Islet of Langerhans (tissue), 1 donor: ENCODE data around the gene UBALD1.
"Not testable (repeated sequence)": the region's sequence is repeated elsewhere in the genome, so short reads cannot be mapped to it uniquely, and the experiment has no call there.

ENCODE experiments used
- FAIRE-seq: peaks from one replicate; lab custom pipeline; 2011; peaks lifted over from hg19 to GRCh38; lab: Jason Lieb, UNC

Gene UBALD1

GRCh38 chr16:4614571-4615383 lies at the start of gene UBALD1:
Gene UBALD1, minus strand, starts transcription at chr16:4614888. Its CDS starts 91 bp downstream, at chr16:4614797.
- no peak for FAIRE-seq

DNA sequence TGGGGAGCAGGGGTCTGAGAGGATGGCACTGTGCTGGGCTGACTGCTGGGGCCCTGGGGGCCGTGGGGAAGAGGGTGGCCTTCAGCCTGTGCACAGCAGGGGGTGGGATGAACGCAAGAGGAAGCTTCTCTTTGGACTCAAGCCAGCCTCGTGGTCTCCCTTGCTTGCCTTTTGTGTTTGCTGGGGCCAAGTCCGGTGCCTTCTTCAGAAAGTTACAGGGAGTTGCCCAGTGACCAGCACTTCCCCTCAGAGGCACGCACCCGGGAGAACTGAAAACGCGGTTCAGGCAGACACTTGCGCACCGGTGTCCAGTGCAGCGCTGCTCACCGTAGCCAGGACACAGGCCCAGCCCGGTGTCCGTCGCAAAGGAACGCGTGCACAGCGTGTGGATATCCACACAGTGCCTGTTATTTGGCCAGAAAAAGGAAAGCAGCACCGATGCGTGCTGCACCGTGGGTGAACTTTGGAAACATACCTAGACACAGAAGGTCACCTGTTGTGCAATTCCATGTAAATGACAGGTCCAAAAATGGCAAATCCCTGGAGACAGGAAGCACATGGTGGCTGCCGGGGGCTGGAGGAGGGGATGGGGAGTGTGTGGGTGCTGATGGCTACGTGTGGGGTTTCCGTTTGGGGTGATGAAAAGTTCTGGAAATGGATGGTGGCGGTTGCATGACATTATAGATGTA lies 49.2 kb upstream of the UBALD1 start:
- no peak for FAIRE-seq

DNA sequence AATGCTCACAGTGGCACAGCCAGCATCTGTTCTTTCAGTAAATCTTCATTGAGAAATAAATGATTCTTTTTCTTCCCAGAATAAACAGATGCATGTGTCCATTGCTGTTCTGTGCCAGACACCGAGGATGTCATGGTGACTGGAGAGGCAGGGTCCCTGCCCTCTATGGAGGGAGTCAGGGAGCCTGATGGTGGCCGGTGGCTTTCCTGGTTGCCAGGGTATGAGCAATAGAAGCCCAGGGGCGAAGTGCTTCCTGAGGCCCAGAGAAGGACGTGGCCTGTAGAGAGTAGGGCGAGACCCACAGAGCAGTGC lies 48.7 kb upstream of the UBALD1 start:
- FAIRE-seq = no peak

DNA sequence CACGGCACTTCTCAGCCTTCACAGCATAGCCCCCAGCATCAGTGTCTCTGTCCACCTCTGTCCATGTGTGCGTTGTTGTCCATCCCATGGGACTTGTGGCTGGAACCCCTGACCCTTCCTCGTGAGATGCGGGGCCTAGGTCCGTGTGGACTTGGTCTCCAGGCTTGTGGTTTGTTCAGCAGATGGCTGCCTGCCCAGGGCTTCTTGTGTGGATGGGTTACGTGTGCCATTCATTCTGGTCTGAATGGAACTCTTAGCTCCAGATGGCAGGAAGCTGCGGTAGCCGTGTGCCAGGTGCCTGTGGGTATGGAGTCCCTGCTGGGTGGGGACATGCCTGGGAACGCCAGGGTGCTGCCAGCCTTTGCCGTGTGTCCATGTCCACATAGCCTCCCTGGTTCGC lies 47.0 kb upstream of the UBALD1 start:
- FAIRE-seq = no peak

DNA sequence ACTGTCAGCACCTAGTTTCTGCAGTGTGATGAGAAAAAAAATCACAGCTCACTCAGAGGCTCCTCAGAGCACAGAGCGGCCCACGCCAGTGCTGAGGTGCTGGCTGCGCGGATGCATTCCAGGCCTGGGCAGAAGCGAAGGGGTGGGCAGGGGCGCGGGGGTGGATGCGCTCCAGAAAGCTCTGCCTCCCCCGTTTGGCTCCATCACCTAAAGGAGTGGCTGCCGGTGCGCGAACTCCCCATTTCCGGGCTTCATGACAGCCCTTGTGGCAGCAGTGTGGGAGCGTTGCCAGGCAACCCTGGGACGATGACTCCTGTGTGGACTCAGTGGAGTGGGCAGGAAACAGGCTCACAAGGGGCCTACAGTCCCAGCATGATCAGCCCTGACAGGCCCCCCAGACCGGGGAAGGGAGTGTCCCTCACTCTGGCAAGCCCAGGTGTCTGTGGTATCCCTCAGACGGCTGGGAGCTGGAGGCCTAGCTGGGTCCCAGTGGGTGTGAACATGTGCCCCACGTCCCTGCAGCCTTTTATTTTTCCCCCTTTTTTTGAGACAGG lies 45.8 kb upstream of the UBALD1 start:
- FAIRE-seq = no peak

DNA sequence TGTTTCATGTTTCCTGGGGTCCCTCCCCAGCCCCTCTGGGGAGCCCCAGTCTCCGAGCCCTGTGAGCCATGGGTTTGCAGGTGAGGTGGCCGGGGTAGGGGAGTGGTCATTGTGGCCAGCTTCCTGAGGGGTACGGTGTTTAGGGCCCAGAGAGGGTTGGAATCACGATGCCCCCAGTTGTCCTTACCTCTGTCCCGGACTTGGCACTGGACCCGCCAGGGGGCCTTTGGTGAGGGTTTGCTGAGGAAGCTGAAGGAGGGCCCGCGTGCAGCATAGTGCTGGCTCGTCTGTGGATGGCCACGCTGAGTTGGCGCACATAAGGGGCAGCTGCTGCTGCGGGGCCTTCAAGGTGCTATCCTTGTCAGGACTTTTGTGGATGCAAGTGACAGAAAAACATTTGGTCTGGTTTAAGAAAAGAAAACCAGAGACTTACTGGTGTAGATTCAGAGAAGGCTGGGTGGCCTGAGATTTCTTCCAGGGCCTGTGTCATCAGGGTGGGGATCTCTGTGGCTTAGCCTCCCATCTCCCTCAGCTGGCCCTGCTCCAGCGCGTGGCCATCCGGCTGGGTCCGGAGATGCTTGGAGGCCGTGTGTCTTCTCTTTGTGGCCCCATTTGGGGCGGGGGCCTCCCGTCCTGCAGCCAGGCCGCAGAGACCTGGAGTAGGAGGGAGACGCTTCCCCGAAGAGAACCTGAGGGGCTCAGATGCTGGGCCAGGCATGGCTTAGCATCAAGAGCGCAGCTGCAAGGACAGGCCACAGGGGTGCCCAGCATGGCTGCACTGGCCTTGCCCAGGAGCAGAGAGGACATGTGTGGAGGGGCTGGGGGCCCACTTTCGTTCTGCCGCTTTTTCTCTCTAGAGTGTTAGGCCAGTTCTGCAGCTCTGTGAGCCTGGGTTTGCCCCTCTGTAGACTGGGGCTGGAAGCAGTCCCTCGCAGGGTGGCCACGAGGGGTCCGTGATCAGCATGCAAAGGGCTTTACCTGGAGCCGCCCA lies 45.0 kb upstream of the UBALD1 start:
- FAIRE-seq = no peak

DNA sequence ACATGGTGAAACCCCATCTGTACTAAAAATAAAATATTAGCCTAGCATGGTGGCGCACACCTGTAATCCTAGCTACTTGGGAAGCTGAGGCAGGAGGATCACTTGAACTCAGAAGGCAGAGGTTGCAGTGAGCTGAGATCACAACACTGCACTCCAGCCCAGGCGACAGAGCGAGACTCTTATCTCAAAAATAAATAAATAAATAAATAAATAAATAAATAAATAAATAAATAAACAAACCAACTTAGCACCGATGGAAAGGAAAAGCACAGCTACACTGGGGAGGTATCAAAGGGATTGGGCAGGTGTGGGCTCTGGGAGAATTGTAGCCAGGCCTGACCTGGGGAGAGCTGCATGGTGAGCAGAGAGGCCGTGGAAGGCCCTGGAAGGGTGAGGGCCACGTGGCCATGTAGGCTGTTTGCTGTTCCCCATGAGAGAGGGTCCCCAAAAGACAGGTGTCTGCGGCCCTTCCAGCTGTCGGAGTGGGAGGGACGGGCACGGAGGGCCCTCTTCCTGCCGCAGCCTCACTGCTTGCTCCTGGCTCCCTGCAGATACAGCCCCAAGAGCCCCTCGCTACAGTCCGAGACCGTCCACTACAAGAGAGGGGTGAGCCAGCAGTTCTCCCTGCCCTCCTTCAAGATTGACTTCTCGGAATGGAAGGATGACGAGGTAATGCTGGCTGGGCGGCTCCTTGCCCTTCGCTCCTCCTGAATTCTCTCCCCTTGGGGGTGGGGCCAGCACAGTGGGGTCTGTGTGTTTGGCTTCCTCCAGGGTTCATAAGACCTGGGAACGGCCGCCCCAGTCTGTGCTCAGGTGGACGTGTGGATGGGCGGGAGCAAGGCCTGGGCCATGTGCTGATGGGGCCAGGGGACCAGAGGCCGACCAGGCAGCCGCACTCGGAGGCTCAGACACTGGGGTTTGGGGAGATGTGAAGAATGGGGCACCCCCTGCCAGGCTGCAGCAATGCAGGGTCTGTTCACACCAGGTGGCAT lies 42.3 kb upstream of the UBALD1 start:
- no peak for FAIRE-seq

- FAIRE-seq = no peak
Observed at GRCh38 chr16:4656221-4656620, 41.5 kb upstream of the UBALD1 start.

- no peak for FAIRE-seq
Observed at GRCh38 chr16:4655801-4656200, 41.1 kb upstream of the UBALD1 start.

DNA sequence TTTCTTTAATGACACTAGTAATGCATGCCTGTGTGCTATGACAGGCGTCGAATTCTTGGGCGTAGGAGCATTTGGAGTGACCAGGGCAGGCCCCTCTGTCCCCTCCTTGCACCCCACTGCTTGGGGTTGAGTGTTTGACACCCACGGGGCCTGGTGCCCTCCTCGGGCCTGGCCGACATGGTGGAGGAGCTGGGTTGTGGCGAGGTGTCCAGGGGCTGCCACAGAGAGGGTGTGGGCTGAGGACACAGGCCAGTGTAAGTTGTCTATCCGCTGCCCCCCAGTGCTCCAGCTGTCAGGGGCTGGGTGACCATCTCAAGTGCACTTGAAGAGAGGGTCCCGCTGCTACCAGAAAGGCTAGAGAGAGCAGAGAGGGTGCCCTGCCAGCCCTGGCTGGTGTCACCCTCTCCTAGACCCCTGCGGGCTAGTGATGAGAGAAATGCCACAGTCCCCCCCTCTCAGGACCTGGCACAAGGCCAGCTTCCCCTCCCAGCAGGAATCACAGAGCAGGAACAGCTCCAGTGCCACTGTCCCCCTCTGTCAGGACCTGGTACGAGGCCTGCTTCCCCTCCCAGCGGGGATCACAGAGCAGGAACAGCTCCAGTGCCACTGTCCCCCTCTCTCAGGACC lies 40.4 kb upstream of the UBALD1 start:
- no peak for FAIRE-seq

- FAIRE-seq = no peak
Observed at GRCh38 chr16:4654011-4654963, 39.6 kb upstream of the UBALD1 start.

- FAIRE-seq = no peak
Observed at GRCh38 chr16:4652561-4652960, 37.9 kb upstream of the UBALD1 start.

- no peak for FAIRE-seq
Observed at GRCh38 chr16:4651827-4652226, 37.1 kb upstream of the UBALD1 start.

DNA sequence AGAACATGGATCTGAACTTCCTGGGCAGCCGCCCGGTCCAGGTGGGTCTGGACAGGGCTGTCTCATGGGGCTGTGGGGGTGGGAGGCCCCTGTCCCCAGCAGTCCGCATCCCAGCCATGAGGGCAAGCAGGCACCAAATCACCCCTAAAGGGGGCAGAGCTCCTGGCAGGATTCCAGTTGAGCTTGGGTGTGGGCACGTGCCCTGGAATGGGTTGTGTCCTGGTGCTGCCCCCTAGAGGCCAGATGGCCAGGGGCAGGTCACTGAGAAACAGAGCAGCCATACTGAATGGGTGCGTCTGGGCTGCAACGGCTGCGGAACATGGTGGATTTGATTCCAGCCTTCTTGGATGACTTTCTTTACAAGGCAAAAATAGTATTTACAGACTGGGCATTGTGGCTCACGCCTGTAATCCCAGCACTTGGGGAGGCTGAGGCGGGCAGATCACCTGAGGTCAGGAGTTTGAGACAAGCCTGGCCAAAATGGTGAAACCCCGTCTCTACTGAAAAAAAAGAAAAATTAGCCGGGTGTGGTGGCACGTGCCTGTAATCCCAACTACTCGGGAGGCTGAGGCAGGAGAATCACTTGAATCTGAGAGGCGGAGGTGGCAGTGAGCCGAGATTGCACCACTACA lies 35.9 kb upstream of the UBALD1 start:
- not testable (repeated sequence) for FAIRE-seq

GRCh38 chr16:4649744-4650442 lies 35.2 kb upstream of the UBALD1 start:
- no peak for FAIRE-seq

DNA sequence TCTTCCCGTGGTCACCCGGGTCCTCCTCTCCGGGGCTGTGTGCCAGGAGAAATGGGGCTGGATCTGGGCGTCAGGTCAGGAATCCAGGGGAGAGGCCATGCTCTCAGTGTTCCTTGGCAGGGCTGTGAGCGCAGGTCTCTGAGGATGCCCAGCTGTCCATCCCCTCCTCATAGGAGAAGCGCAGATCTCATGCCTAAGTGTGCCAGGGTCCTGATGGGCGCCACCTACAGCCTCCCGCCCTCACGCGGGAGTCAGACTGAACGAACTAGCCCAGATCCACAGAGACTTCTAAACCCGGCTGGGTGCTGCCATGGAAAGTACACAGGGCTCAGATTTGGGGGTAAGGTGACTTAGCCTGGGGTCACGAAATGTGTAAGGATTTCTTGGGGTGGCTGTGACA lies 34.2 kb upstream of the UBALD1 start:
- no peak for FAIRE-seq

- no peak for FAIRE-seq
Observed at GRCh38 chr16:4647644-4647980, 32.9 kb upstream of the UBALD1 start.
